ENCODE measurements around the gene KCTD16. TPM values are rescaled to one million over a fixed set of nuclear protein-coding genes. Genes with fewer than 3 reads are reported as not detected.

The KCTD16 gene
- total RNA-seq, 4 donors from 2014 or later: under 0.01 to 1.7 (median 0.18) TPM

DNA sequence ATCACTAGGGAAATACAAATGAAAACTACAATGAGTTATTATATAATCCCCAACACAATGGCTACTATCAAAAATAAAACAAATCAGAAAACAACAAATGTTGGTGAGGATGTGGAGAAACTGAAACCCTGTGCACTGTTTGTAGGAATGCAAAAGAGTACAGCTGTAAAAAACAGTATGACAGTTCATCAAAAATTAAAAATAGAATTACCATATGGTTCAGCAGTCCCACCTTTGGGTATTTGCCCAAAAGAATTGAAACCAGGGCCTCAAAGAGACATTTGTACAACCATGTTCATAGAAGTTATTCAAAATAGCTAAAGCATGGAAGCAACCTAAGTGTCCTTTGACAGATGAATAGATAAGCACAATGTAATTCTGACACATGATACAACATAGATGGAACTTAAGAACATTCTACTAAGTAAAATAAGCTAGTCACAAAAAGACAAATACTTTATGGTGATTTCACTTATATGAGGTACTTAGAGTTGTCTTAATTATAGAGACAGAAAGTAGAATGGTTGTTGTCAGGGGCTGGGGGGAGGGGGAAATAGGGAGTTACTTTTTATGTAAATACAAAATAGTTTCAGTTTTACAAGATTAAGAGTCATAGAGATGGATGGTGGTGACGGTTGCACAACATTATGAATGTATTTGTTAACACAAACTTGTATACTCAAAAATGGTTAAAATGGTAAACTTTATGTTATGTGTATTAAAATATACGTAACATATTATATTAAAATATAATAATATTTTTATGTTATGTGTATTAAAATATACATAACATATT, 102.8 kb downstream of the KCTD16 start:
- TF ChIP-seq CTCF (IDR thresholded peaks at IDR 0.05) (no peak), POLR2A (IDR thresholded peaks at IDR 0.05) (no peak)
- H3K27ac ChIP-seq: no peak overlapping the region
- H3K4me3 ChIP-seq: no peak overlapping the region
- no peaks in the 10 kb centered on the region for H3K9me3 ChIP-seq
- DNase-seq: no peak
- H3K4me1 ChIP-seq: no peaks in the 10 kb centered on the region
- H3K36me3 ChIP-seq: no peaks in the 10 kb centered on the region
- no peaks in the 10 kb centered on the region for H3K27me3 ChIP-seq

- DNase-seq: no peak
- no peaks in the 10 kb centered on the region for H3K4me1 ChIP-seq
- no peaks in the 10 kb centered on the region for H3K36me3 ChIP-seq
- no peaks in the 10 kb centered on the region for H3K27me3 ChIP-seq
- H3K9me3 ChIP-seq: no peaks in the 10 kb centered on the region
- no peak overlapping the region for H3K4me3 ChIP-seq
- H3K27ac ChIP-seq: no peak overlapping the region
- TF ChIP-seq POLR2A (IDR thresholded peaks at IDR 0.05) (no peak), CTCF (IDR thresholded peaks at IDR 0.05) (no peak)
These were observed 104.7 kb downstream of the KCTD16 start for GRCh38 chr5:144275329-144275728.

DNA sequence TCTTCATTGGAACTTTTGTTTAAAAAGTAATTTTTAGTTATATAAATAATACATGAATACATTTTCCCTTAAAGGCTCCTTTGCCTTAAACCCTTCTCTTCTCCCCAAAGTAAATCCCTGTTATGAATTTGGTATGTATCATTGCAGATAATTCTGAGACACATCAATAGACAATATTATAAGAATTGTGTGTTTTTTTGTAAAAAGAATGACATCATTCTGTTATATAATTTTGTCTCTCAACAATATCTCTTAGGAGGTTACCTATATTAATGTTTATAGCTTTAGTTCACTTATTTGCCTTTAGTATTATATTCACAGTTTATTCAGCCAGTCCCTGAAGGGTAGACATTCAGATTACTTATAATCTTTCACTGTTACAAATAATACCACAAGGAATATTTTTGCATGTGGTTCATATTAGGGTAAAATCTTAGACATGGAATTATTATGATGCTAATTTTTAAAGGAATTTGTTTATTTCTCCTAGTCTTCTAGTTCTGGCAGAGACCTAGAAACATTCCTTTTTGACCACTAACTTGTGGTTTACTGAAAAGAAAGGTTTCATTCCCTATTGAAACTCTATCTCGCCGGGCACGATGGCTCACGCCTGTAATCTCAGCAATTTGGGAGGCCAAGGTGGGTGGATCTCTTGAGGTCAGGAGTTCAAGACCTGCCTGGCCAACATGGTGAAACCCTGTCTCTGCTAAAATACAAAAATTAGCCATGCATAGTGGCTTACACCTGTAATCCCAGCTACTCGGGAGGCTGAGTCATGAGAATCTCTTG, 105.6 kb downstream of the KCTD16 start:
- TF ChIP-seq CTCF (IDR thresholded peaks at IDR 0.05) (no peak), POLR2A (IDR thresholded peaks at IDR 0.05) (no peak)
- Histone ChIP-seq H3K36me3 (no peaks in the 10 kb centered on the region), H3K9me3 (no peaks in the 10 kb centered on the region), H3K4me1 (no peaks in the 10 kb centered on the region), H3K4me3 (no peak overlapping the region), H3K27ac (no peak overlapping the region), H3K27me3 (no peaks in the 10 kb centered on the region)
- DNase-seq: no peak

DNA sequence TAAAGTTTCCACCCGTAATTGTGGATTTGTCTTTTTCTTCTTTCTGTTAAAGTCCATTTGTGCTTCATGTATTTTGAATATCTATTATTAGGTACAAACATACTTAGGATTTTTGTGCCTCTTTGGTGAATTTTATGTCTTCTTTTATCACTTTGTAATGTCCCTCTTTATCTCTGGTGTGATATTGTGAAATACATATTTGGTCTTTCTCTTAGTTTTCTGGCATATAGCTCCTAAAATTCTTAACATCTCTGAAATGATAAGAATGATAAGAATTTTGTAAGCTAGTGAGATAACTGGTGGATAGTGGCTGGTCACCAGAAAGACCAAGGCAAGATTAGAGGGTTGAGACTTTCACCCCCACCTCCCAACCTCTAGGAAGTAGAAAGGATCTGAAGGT, 111.1 kb downstream of the KCTD16 start:
- no peaks in the 10 kb centered on the region for H3K9me3 ChIP-seq
- TF ChIP-seq POLR2A (IDR thresholded peaks at IDR 0.05): no peak
- TF ChIP-seq CTCF (IDR thresholded peaks at IDR 0.05): no peak
- DNase-seq: no peak
- no peak overlapping the region for H3K4me3 ChIP-seq
- no peaks in the 10 kb centered on the region for H3K36me3 ChIP-seq
- H3K27me3 ChIP-seq: no peaks in the 10 kb centered on the region
- H3K27ac ChIP-seq: no peak overlapping the region
- no peaks in the 10 kb centered on the region for H3K4me1 ChIP-seq

GRCh38 chr5:144284036-144284435, 113.4 kb downstream of the KCTD16 start:
- Histone ChIP-seq H3K9me3 (no peaks in the 10 kb centered on the region), H3K4me1 (no peaks in the 10 kb centered on the region), H3K27ac (no peak overlapping the region), H3K27me3 (no peaks in the 10 kb centered on the region), H3K4me3 (no peak overlapping the region), H3K36me3 (no peaks in the 10 kb centered on the region)
- DNase-seq: no peak
- no peak for TF ChIP-seq POLR2A (IDR thresholded peaks at IDR 0.05)
- TF ChIP-seq CTCF (IDR thresholded peaks at IDR 0.05): no peak

Data from Peyer's patch (tissue), 4 donors.